K562 (cell line): ENCODE data around the gene ALDH16A1. TPM values are rescaled to one million over a fixed set of nuclear protein-coding genes. Genes with fewer than 3 reads are reported as not detected.

ENCODE experiments used
- ATAC-seq: fragments of 200-7000 bp; cut with Tn5 transposase; 3 replicates; pipeline ENCODE4 v1.9.1; 2020; ENCODE audit warnings: moderate library complexity
- BruUV-seq: library from RNA; stranded (reverse); fragments of 400-500 nt; replicated peaks from 2 replicates; lab custom pipeline; 2021; lab: Mats Ljungman, UMichigan
- CTCF ChIA-PET: fragments of 300-600 bp; formaldehyde crosslinking; extraction: SDS; loops from one replicate; lab custom pipeline; 2021; ENCODE audit warnings: low intra/inter-chr PET ratio; lab: Yijun Ruan, JAX
- POLR2A ChIA-PET: fragments of 300-600, 350-650 bp; sonication (Branson Sonifier 250); formaldehyde crosslinking; extraction: SDS; loops from one replicate; lab custom pipeline; 2021; ENCODE audit warnings: antibody characterized with exemption, inconsistent platforms; lab: Yijun Ruan, JAX
- DNase-seq, 4 experiments: peaks; one replicate each; pipeline versions ENCODE4 v3.0.0 to v3.0.0-alpha.2; 2011 to 2018; ENCODE audit warnings: low spot score in 3 of 4, mixed read lengths in 3 of 4; ENCODE audit errors: extremely low read depth in 1 of 4
- FAIRE-seq: peaks from 2 replicates; lab custom pipeline; 2011; peaks lifted over from hg19 to GRCh38; lab: Jason Lieb, UNC
- H2AFZ ChIP-seq: 2 replicates; pipeline ENCODE4 v1.6.0; 2011; ENCODE audit warnings: low read depth, low read length, control low read depth, inconsistent platforms
- H3K27ac ChIP-seq: fragments of 200-600 bp; 3 replicates; pipeline ENCODE4 v1.8.0; 2011; ENCODE audit warnings: low read depth, mild to moderate bottlenecking, control low read depth, inconsistent platforms, low read length, moderate library complexity, mixed read lengths; ENCODE audit errors: extremely low read depth
- H3K27me3 ChIP-seq, 2 experiments: fragments of 300-600 bp in 1 of 2; 2 replicates in 1 of 2; 3 replicates in 1 of 2; pipeline versions ENCODE4 v1.6.0 to v1.8.0; 2011; ENCODE audit warnings: inconsistent platforms in 2 of 2, low read length in 2 of 2, mild to moderate bottlenecking in 1 of 2, mixed read lengths in 1 of 2, moderate library complexity in 1 of 2; ENCODE audit not compliant: control insufficient read depth in 2 of 2, insufficient read depth in 2 of 2
- H3K36me3 ChIP-seq: fragments of 300-600 bp; 3 replicates; pipeline ENCODE4 v1.8.0; 2011; ENCODE audit warnings: mild to moderate bottlenecking, low read length, inconsistent platforms; ENCODE audit not compliant: control insufficient read depth, insufficient read depth
- H3K4me1 ChIP-seq, 2 experiments: fragments of 200-600 bp in 1 of 2; replicated peaks in 1 of 2; 2 replicates in 1 of 2; 3 replicates in 1 of 2; pipeline versions ENCODE4 v1.5.1 to v1.8.0; 2011; ENCODE audit warnings: inconsistent platforms in 2 of 2, low read length in 2 of 2, mild to moderate bottlenecking in 1 of 2, mixed read lengths in 1 of 2, moderate library complexity in 1 of 2; ENCODE audit not compliant: control insufficient read depth in 2 of 2, insufficient read depth in 2 of 2
- H3K4me2 ChIP-seq: 2 replicates; pipeline ENCODE4 v1.6.1; 2011; ENCODE audit warnings: low read length, control low read depth, inconsistent platforms, mixed read lengths; ENCODE audit not compliant: insufficient read depth
- H3K4me3 ChIP-seq: fragments of 200-600 bp; sonication (generic), shearing (Covaris generic); 2 replicates; pipeline ENCODE4 v1.5.1; 2016; ENCODE audit warnings: control low read depth, inconsistent platforms
- H3K79me2 ChIP-seq: fragments of 200-600 bp; 3 replicates; pipeline ENCODE4 v1.8.0; 2011; ENCODE audit warnings: low read length, inconsistent platforms; ENCODE audit not compliant: control insufficient read depth, insufficient read depth
- H3K9ac ChIP-seq, 2 experiments: 2 replicates each; pipeline versions ENCODE4 v1.6.0 to v1.6.1; 2011; ENCODE audit warnings: low read depth in 2 of 2, low read length in 2 of 2, control low read depth in 1 of 2, inconsistent platforms in 1 of 2, mild to moderate bottlenecking in 1 of 2, mixed read lengths in 1 of 2; ENCODE audit not compliant: insufficient read depth in 1 of 2
- H3K9me1 ChIP-seq: one replicate; pipeline ENCODE4 v1.6.0; 2011; ENCODE audit warnings: inconsistent platforms, mild to moderate bottlenecking, low read length, moderate library complexity; ENCODE audit not compliant: control insufficient read depth, insufficient read depth
- H3K9me3 ChIP-seq: replicated peaks from 2 replicates; pipeline ENCODE4 v1.5.1; 2011; ENCODE audit warnings: low read depth, low read length, inconsistent platforms; ENCODE audit not compliant: control insufficient read depth, insufficient read depth
- H4K20me1 ChIP-seq: replicated peaks from 2 replicates; pipeline ENCODE4 v1.6.1; 2011; ENCODE audit warnings: low read length, inconsistent platforms, mixed read lengths; ENCODE audit not compliant: control insufficient read depth, insufficient read depth
- AFF4 ChIP-seq: sonication (generic); formaldehyde crosslinking; IDR thresholded peaks from 2 replicates; pipeline ENCODE4 v1.8.0; 2023; ENCODE audit warnings: mild to moderate bottlenecking, missing genetic modification reagents
- CREB1 ChIP-seq, 2 experiments: sonication (generic) in 1 of 2; formaldehyde crosslinking in 1 of 2; IDR thresholded peaks; 2 replicates each; pipeline versions ENCODE4 v1.6.1 to v1.8.0; 2012 to 2022; ENCODE audit warnings: inconsistent platforms in 1 of 2, mild to moderate bottlenecking in 1 of 2, missing genetic modification reagents in 1 of 2, moderate library complexity in 1 of 2
- DLX4 ChIP-seq: fragments of 250-450 bp; sonication (Bioruptor Pico); IDR thresholded peaks from 2 replicates; pipeline ENCODE4 v1.6.1; 2021; ENCODE audit warnings: mild to moderate bottlenecking
- FUS ChIP-seq: fragments of 200-400 bp; formaldehyde crosslinking; optimal IDR thresholded peaks from 2 replicates; pipeline ENCODE3; 2017; ENCODE audit warnings: low read depth, low read length
- HNRNPLL ChIP-seq: fragments of 200-400 bp; formaldehyde crosslinking; IDR thresholded peaks from 2 replicates; pipeline ENCODE4 v1.6.1; 2017; ENCODE audit warnings: low read length, low read depth, mild to moderate bottlenecking; ENCODE audit not compliant: poor library complexity, severe bottlenecking
- IRF2 ChIP-seq: sonication (generic); formaldehyde crosslinking; IDR thresholded peaks from 2 replicates; pipeline ENCODE4 v1.8.1; 2022; ENCODE audit warnings: mild to moderate bottlenecking, missing genetic modification reagents
- L3MBTL2 ChIP-seq: fragments of 450-650 bp; IDR thresholded peaks from 2 replicates; pipeline ENCODE4 v1.6.1; 2016; ENCODE audit warnings: mild to moderate bottlenecking, moderate library complexity
- MIER1 ChIP-seq: fragments of 450-650 bp; IDR thresholded peaks from 2 replicates; pipeline ENCODE4 v1.6.1; 2016; ENCODE audit warnings: antibody characterized with exemption, mild to moderate bottlenecking, low read depth
- NFXL1 ChIP-seq: fragments of 450-650 bp; formaldehyde crosslinking; IDR thresholded peaks from 2 replicates; pipeline ENCODE4 v1.4.0; 2021; ENCODE audit warnings: mild to moderate bottlenecking
- PHF8 ChIP-seq: fragments of 200-600 bp; sonication (generic); IDR thresholded peaks from 2 replicates; pipeline ENCODE4 v1.6.1; 2012; ENCODE audit warnings: mixed run types, mild to moderate bottlenecking, inconsistent platforms, low read length, moderate library complexity, borderline replicate concordance
- TBL1XR1 ChIP-seq, 2 experiments: IDR thresholded peaks; 2 replicates each; pipeline ENCODE4 v1.6.1; 2012; ENCODE audit warnings: improper control_type of control experiment in 2 of 2, low read length in 2 of 2, mild to moderate bottlenecking in 1 of 2
- ZBTB7A ChIP-seq: IDR thresholded peaks from 2 replicates; pipeline ENCODE4 v1.6.1; 2011; ENCODE audit warnings: low read depth, mild to moderate bottlenecking, low read length, moderate library complexity, borderline replicate concordance; ENCODE audit not compliant: control insufficient read depth
- ZFX ChIP-seq: sonication (generic); formaldehyde crosslinking; IDR thresholded peaks from 2 replicates; pipeline ENCODE4 v1.8.0; 2022; ENCODE audit warnings: mild to moderate bottlenecking, missing genetic modification reagents, moderate library complexity
- ZNF143 ChIP-seq: sonication (generic); formaldehyde crosslinking; IDR thresholded peaks from 2 replicates; pipeline ENCODE4 v1.9.0; 2022; ENCODE audit warnings: mild to moderate bottlenecking, missing genetic modification reagents
- ZNF740 ChIP-seq, 3 experiments: fragments of 200-800 bp in 1 of 3; sonication (Bioruptor generic) in 1 of 3; sonication (generic) in 1 of 3; formaldehyde crosslinking in 1 of 3; IDR thresholded peaks; 2 replicates each; pipeline versions ENCODE4 v1.6.1 to v1.8.0; 2016 to 2022; ENCODE audit warnings: mild to moderate bottlenecking in 2 of 3, missing compliant biosample characterization in 2 of 3, missing genetic modification characterization in 2 of 3, missing genetic modification reagents in 1 of 3
- WGBS: fragments of 100-300 bp; shearing (Covaris generic); methylation state at CpG from one replicate; pipeline ENCODE4 v1.1.6; 2016; ENCODE audit warnings: low coverage, mixed read lengths; ENCODE audit not compliant: insufficient coverage; ENCODE audit errors: missing lambda C conversion rate; 5-methylcytosine and 5-hydroxymethylcytosine counted together
- in situ Hi-C: fragments of 300-500 bp; cut with MboI; formaldehyde crosslinking; loops from 4 replicates; pipeline ENCODE4 v1.15.0; 2018; ENCODE audit warnings: inconsistent platforms, mixed read lengths
- intact Hi-C: fragments of 100-400 bp; cut with micrococcal nuclease; formaldehyde crosslinking; loops from 2 replicates; pipeline ENCODE4 v1.14.2; 2022
- polyA plus RNA-seq, 8 experiments: library from polyadenylated mRNA; depleted of rRNA in 4 of 8; stranded (reverse) in 5 of 8; unstranded in 3 of 8; fragments of >200 nt; fragmentation: Nextera tagmentation in 2 of 8; fragmentation: Illumina TruSeq in 1 of 8; extraction: Ambion mirVana in 2 of 8; extraction: Trizol in 1 of 8; gene quantifications; 2 replicates each; pipeline versions ENCODE4 v1.2.1 to v1.2.3, GENCODE V29; 2011 to 2014; ENCODE audit warnings: inconsistent platforms in 1 of 8, missing spikeins in 1 of 8
- total RNA-seq, 7 experiments: library from RNA; depleted of rRNA in 6 of 7; stranded (reverse); fragments of >200 nt in 6 of 7; fragmentation: Illumina TruSeq in 2 of 7; extraction: Trizol in 2 of 7; gene quantifications; 2 replicates each; pipeline versions ENCODE4 v1.2.1 to v1.2.3, GENCODE V29; 2011 to 2021; ENCODE audit warnings: low replicate concordance in 1 of 7

ALDH16A1 gene
- total and polyA plus RNA-seq, 9 of the 15 experiments (the other 6 are each of a cell fraction or from before 2014, with no cell fraction given): 2.2 to 52.2 (median 7.6) TPM

GRCh38 chr19:49512970-49513745 lies 60.1 kb downstream of the ALDH16A1 start:
- Histone ChIP-seq H3K9me3 (no peaks in the 10 kb centered on the region), H3K27ac (no peak overlapping the region; the same call in 2 of the 3 replicates), H3K27me3 (no peaks in the 10 kb centered on the region), H3K9me1 (no peaks in the 10 kb centered on the region), H3K4me2 (peak overlapping the region; percentile 38), H3K9ac (peak overlapping the region; percentile 41 to 87; a peak in 3 of 4 replicates), H3K36me3 (no peaks in the 10 kb centered on the region), H3K4me1 (peaks cover 7 to 35% of the 10 kb centered on the region in 2 experiments; a peak in 4 of 5 replicates), H3K4me3 (peak overlapping the region; percentile 31), H2AFZ (peak overlapping the region; percentile 87), H3K79me2 (no peaks in the 10 kb centered on the region), H4K20me1 (no peaks in the 10 kb centered on the region)
- 31% methylated on average over 19 of the region's 50 CpGs for WGBS
- ATAC-seq (peak; percentile 62), DNase-seq (peak in 2 of 4 experiments; percentile 72 to 77), FAIRE-seq (no peak)
- BruUV-seq: no TSS peak
- ChIA-PET CTCF (no interaction called here), POLR2A (interaction anchor here (0.8 kb wide), 2 partner anchors 22 to 25 kb away, joined by 3 read pairs; no protein-coding TSS in a partner anchor)
- intact Hi-C loops (no loop called here), in situ Hi-C loops (no loop called here)
- TF ChIP-seq PHF8: peak; percentile 34; the same call in 1 of the 2 replicates
- TF ChIP-seq ZNF740 (CRISPR knock-in tag; IDR thresholded peaks at IDR 0.05): no peak
- no peak for TF ChIP-seq ZNF740 (tag; IDR thresholded peaks at IDR 0.05)
- no peak for TF ChIP-seq DLX4 (CRISPR knock-in tag)
- no peak for TF ChIP-seq MIER1
- no peak for TF ChIP-seq CREB1 (IDR thresholded peaks at IDR 0.05)
- TF ChIP-seq CREB1 (CRISPR knock-in tag; IDR thresholded peaks at IDR 0.05): no peak
- no peak for TF ChIP-seq ZNF143 (CRISPR knock-in tag)
- TF ChIP-seq ZBTB7A: peak; percentile 10; the same call in 1 of the 2 replicates
- no peak for TF ChIP-seq TBL1XR1 (IDR thresholded peaks at IDR 0.05; ENCODE audit: low read length in 2 of 2)
- peak; percentile 44; the same call in 1 of the 2 replicates for TF ChIP-seq L3MBTL2
- TF ChIP-seq FUS: no peak
- TF ChIP-seq AFF4 (CRISPR knock-in tag): no peak
- TF ChIP-seq NFXL1 (CRISPR knock-in tag): no peak
- no peak for TF ChIP-seq IRF2
- TF ChIP-seq ZFX (CRISPR knock-in tag): peak; percentile 69
- TF ChIP-seq HNRNPLL: no peak
